GM04504 (cell line): Measurements from ENCODE around the gene OR5D18.
"Not testable (repeated sequence)": the region's sequence is repeated elsewhere in the genome, so short reads cannot be mapped to it uniquely, and the experiment has no call there.

Source experiments
- DNase-seq: peaks from one replicate; pipeline ENCODE4 v3.0.0-alpha.2; 2012; ENCODE audit warnings: low read depth

Gene OR5D18

DNA sequence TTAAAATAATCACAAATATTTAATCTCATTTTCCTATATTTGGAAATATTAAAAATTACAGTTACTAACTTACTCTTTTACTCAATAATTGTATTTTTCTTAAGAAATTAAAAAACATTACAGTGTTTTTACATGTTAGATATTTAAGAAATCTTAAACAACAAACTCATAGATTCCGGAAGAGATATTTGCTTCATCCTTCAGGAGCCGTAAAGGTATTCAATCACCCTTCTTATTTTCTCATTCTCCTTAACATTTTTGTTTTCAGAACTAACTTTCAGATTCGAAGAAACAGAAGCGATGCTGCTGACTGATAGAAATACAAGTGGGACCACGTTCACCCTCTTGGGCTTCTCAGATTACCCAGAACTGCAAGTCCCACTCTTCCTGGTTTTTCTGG lies at the start of gene OR5D18:
TSS of gene OR5D18 (plus strand) at position 301 of the 400 bp plus-strand sequence. CDS start at position 301, 0 bp downstream.
- no peak for DNase-seq

DNA sequence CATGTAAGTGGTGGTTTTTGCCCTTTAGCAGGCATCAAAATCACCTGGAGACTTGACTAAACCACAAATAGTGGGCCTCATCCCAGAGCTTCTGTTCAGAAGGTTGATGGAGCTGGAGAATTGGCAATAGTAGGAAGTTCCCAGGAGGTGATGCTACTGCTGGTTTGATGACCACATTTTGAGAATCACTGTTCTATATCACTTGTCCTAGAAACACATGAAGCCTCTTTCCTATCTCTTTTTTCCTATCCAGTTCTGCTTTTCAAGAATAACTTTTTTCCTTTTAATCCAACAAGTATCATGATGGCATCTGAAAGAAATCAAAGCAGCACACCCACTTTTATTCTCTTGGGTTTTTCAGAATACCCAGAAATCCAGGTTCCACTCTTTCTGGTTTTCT lies 46.3 kb upstream of the OR5D18 start, which contains the start of gene OR5D13:
TSS of gene OR5D13 (plus strand) at position 301 of the 400 bp plus-strand sequence. CDS start at position 301, 0 bp downstream.
- no peak for DNase-seq

DNA sequence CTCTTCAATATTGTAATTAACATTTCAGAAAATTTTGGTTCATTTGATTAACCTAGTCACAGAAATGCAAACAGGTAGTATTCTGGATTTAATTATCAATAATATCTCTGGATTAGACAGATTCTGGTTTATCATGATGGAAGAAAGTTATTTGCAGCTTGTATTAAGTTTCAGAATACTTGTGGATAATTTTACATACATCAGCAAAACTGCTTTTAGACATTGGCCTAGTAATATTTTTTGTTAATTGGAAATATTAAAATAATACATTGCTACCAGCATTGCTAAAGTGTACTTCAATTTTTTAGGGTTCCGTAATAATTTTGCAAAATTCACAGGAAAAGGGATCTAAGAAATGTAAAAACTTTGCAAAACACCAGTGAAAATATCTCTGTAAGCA lies 27.8 kb upstream of the OR5D18 start:
- DNase-seq, result no peak

DNA sequence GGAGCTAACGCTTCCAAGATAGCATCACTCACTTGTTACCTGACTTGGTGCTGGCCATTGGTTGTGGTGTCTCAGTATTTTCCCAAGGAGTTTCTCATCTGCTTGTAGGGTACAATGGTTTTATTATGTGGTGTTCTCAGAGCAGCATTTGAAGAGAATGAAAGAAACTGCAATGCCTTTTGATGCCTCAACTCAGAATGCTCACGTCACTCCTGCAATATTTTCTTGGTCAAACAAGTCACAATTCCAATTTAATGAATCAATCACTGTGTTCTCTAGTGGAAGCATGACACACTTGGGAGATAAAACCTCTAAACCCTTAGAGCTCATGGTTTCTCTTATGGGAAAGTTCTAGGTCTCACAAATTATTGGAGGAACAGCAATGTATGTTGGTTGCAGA lies 26.1 kb upstream of the OR5D18 start:
- no peak for DNase-seq

DNA sequence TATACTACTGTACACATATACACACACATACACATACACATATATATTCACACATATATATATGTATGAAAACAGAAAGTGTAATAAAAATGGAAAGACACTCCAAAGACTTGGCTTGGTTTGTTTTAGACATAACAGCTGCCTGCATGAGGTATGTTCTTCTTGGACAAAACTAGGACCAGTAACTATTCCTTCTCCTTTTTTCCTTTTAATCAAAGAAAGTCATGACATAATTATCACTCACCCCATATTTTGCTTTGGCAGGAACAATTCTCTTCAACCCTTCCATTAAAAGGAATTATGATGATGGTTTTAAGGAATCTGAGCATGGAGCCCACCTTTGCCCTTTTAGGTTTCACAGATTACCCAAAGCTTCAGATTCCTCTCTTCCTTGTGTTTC lies 24.2 kb upstream of the OR5D18 start, which contains the start of gene OR5D14:
TSS of gene OR5D14 (plus strand) at position 301 of the 400 bp plus-strand sequence. CDS start at position 301, 0 bp downstream.
- no peak for DNase-seq

DNA sequence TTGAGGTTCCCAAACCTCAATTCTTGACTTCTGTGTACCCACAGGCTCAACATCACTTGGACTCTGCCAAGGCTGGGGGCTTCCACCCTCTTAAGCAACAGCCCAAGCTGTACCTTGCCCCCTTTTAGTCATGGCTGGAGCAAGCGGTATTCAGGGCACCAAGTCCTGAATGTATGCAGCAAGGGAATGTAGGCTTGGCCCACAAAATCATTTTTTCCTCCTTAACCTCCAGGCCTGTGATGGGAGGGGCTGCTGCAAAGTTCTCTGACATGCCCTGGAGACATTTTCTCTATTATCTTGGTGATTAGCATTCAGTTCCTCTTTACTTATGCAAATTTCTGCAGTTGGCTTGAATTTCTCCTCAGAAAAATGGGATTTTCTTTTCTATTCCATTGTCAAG lies 13.2 kb upstream of the OR5D18 start:
- no peak for DNase-seq

DNA sequence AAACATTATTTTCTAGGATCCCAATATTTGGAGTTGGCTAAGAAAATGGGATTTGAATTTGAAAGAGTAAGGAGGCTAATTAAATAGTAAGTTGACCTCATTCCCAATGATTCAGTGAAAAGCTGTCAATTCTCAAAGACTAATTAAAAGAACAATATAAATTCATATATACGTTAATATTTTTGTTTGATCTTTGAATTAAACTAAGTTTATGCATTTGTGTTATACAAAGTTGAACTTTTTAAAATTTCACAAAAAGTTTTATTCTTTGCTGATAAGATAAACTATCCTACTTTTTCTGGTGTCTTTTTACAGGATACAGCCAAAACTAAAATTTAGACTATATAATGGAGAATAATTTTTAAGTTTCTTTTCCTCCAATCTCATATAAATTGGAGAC lies 8.4 kb upstream of the OR5D18 start, which contains the start of gene OR5L1:
TSS of gene OR5L1 (plus strand) at position 301 of the 400 bp plus-strand sequence. CDS start 100 bp downstream, outside the sequence.
- no peak for DNase-seq

DNA sequence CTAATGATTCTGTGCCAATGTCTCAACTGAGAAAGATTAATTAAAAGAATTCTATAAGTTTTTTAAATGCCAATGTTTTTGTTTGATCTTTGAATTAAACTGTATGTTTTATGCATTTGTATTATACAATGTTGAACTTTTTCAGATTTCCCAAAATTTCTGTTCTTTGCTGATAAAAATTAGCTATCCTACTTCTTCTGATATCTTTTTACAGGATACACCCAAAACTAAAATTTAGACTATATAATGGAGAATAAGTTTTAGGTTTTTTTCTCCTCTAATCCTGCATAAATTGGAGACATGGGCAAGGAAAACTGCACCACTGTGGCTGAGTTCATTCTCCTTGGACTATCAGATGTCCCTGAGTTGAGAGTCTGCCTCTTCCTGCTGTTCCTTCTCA lies 7.5 kb downstream of the OR5D18 start, which contains the start of gene OR5L2:
TSS of gene OR5L2 (plus strand) at position 301 of the 400 bp plus-strand sequence. CDS start at position 301, 0 bp downstream.
- no peak for DNase-seq

DNA sequence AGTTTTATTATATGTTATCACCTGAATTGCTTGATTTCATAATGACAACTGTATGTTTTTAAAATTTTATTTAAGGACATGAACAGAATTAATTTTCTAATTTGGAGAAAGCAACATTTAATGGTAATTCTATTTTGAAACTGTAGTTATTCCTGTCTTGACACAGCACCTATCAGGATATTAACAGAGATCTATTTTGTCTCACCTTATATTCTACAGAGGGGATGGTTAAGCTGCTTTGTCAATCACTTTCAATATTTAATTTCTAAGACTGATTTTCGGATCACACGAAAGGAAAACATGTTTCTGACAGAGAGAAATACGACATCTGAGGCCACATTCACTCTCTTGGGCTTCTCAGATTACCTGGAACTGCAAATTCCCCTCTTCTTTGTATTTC lies 19.0 kb downstream of the OR5D18 start, which contains the start of gene OR5D16:
TSS of gene OR5D16 (plus strand) at position 301 of the 400 bp plus-strand sequence. CDS start at position 301, 0 bp downstream.
- no peak for DNase-seq

DNA sequence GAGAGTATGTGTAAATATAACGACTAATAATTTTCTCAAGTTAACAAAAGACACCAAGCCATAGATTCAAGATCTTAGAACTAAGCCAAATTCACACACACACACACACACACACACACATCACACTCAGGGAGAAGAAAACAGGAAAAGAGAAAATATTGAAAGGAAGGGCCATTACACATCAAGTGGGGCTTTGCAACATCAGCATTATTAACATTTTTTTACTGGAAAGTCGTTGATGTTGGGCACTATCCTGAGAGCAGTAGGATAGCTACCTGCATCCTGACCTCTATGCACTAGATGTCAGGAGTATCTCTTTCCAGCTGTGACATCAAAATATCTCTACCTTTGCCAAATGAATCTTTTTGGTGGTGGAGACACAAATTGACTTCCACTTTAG lies 28.0 kb downstream of the OR5D18 start:
- no peak for DNase-seq

DNA sequence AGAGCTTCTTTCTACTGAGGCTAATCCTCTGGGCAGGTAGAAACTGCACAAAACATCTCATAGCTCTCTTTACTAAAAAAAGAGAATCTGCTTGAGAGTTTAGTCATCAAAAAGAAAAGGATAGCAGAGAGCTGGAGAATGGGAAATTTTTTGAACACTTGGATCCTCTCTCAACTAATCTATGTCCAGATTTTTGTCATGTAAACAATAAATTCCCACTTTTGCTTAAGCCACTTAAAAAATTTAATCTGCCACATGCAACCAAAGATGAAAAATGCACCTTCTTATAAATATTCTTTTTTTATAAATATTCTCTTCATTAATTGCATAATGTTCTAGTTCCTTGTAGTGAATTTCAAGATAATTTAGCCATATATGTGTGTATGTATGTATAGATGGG lies 29.6 kb downstream of the OR5D18 start:
- DNase-seq, result no peak

DNA sequence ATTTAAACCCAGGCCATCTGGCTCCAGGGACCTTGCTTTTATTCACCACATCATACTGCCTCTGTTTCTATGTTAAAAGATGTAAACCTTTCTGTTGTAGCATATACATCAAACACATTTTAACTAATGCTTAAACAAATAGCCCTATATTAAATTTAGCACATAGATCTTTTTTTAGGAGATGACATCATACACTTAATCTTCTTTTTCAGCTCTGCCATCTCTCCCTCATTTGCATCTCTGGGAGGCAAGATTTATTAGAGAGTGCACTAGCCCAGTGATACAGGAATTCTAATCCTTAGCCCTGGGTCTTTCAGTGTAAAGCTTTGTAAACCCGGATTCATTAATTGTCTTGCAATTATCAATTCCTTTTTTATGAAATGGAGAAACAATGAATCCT lies 32.7 kb downstream of the OR5D18 start:
- no peak for DNase-seq

DNA sequence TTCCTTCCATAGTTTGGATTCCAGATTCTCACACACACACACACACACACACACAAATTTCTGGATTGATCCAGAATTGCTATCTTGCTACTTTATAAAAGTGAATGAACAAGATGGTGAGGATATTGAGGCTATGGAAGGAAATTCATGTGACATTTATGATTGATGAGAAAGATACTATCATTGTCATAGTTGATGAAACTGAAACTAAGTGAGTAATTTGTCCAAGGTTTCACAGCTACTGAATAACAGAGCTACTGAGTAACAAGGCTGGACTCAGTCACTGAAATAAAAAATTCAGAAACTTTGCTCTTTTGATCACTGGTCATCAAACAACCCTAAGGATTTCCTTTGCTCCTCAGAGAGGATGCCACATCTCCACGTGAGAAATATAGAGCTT lies 35.3 kb downstream of the OR5D18 start:
- no peak for DNase-seq

DNA sequence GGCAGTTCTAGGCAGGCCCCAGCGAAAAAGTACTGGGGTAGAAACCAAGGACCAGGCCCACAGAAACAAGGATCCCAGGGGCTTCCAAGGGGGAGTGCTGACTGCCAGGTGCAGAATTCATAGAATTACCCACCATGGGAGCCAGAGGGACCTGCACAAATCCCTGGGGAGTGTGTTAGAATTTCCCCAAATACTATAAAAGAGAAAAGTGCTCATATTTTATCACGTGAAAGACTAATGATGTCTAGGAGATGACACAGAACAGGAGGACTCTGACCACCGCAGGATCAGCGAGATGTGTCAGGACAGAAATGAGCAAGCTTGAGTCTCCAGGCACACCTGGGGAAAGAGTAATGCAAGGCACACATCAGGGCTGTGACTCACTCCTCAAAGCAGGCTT lies 47.9 kb downstream of the OR5D18 start:
- DNase-seq, result not testable (repeated sequence)
